CD4-positive, alpha-beta T cell treated with Interleukin-17A for 1 hour (primary cell): ENCODE data around the gene FBXO24.
A peak's percentile ranks its signal among the peaks of the same experiment; 100 is the strongest.
"Not testable (repeated sequence)": the region's sequence is repeated elsewhere in the genome, so short reads cannot be mapped to it uniquely, and the experiment has no call there.

Experiments
- DNase-seq: peaks from one replicate; pipeline ENCODE4 v3.0.0-alpha.2; 2020

FBXO24 gene

GRCh38 chr7:100586266-100587025 lies at the start of gene FBXO24:
Gene FBXO24 (plus strand): TSS chr7:100586328. CDS start chr7:100586626, 298 bp downstream.
- DNase-seq, result peak; percentile 100

- DNase-seq, result not testable (repeated sequence)
Observed at GRCh38 chr7:100536695-100537094, 49.4 kb upstream of the FBXO24 start.

- DNase-seq, result no peak
Observed at GRCh38 chr7:100538348-100538653, 47.8 kb upstream of the FBXO24 start.

GRCh38 chr7:100538654-100539435 lies 47.3 kb upstream of the FBXO24 start, which contains the start of gene AGFG2:
Gene AGFG2 (plus strand): TSS chr7:100539203. CDS start chr7:100539347, 144 bp downstream.
- peak; percentile 100 for DNase-seq

- DNase-seq, result no peak
Observed at GRCh38 chr7:100539436-100540006, 46.6 kb upstream of the FBXO24 start.

- no peak for DNase-seq
Observed at GRCh38 chr7:100540073-100540723, 45.9 kb upstream of the FBXO24 start.

- DNase-seq, result not testable (repeated sequence)
Observed at GRCh38 chr7:100541309-100541708, 44.8 kb upstream of the FBXO24 start.

- no peak for DNase-seq
Observed at GRCh38 chr7:100543586-100543985, 42.5 kb upstream of the FBXO24 start.

- no peak for DNase-seq
Observed at GRCh38 chr7:100544386-100544785, 41.7 kb upstream of the FBXO24 start.

GRCh38 chr7:100544967-100545359 lies 41.2 kb upstream of the FBXO24 start:
- DNase-seq, result no peak

GRCh38 chr7:100545360-100546128 lies 40.6 kb upstream of the FBXO24 start:
- DNase-seq, result peak; percentile 38

- peak; percentile 75 for DNase-seq
Observed at GRCh38 chr7:100546129-100546925, 39.8 kb upstream of the FBXO24 start.

- no peak for DNase-seq
Observed at GRCh38 chr7:100546926-100547800, 39.0 kb upstream of the FBXO24 start.

- DNase-seq, result no peak
Observed at GRCh38 chr7:100547872-100548271, 38.3 kb upstream of the FBXO24 start.

- not testable (repeated sequence) for DNase-seq
Observed at GRCh38 chr7:100548446-100548845, 37.7 kb upstream of the FBXO24 start.

GRCh38 chr7:100552532-100552931 lies 33.6 kb upstream of the FBXO24 start:
- no peak for DNase-seq

GRCh38 chr7:100553032-100553431 lies 33.1 kb upstream of the FBXO24 start:
- DNase-seq, result no peak

GRCh38 chr7:100555701-100556100 lies 30.4 kb upstream of the FBXO24 start:
- DNase-seq, result no peak

GRCh38 chr7:100556541-100556940 lies 29.6 kb upstream of the FBXO24 start:
- no peak for DNase-seq

GRCh38 chr7:100559127-100559526 lies 27.0 kb upstream of the FBXO24 start:
- no peak for DNase-seq
